ENCODE results near the gene GALNT18. TPM values are rescaled to one million over a fixed set of nuclear protein-coding genes. Genes with fewer than 3 reads are reported as not detected.

Gene GALNT18
- total and polyA plus RNA-seq, 2 of the 4 experiments (the other 2 are of a cell fraction) = 9.5 to 11.3 TPM

GRCh38 chr11:11505190-11505589 is 116.6 kb downstream of the GALNT18 start:
- Histone ChIP-seq H3K14ac (replicated peaks; ENCODE audit: low read depth, low read length) (no peak overlapping the region), H3K4me1 (ENCODE audit: control insufficient read depth, insufficient read depth, low read length) (no peaks in the 10 kb centered on the region), H3K23ac (ENCODE audit: low read depth, low read length) (no peak overlapping the region), H2AK5ac (ENCODE audit: low read depth, low read length) (no peak overlapping the region), H2BK5ac (ENCODE audit: low read depth, low read length, poor library complexity, severe bottlenecking) (no peak overlapping the region), H2AFZ (replicated peaks; ENCODE audit: low read length, poor library complexity) (no peak overlapping the region), H3K4ac (ENCODE audit: low read depth, low read length) (no peak overlapping the region), H3K27ac (ENCODE audit: insufficient read depth, low read length) (no peak overlapping the region), H2BK120ac (ENCODE audit: low read depth, low read length) (no peak overlapping the region), H4K20me1 (ENCODE audit: insufficient read depth, low read length) (no peaks in the 10 kb centered on the region), H4K91ac (ENCODE audit: insufficient read depth, low read depth, low read length) (no peak overlapping the region), H3K9me1 (ENCODE audit: insufficient read depth, low read length) (no peaks in the 10 kb centered on the region; the same call in 1 of the 2 replicates), H3K4me3 (ENCODE audit: insufficient read depth, low read depth, low read length) (no peak overlapping the region), H3K36me3 (ENCODE audit: control insufficient read depth, insufficient read depth, low read length) (no peaks in the 10 kb centered on the region), H2BK15ac (ENCODE audit: low read depth, low read length) (no peak overlapping the region), H3K9ac (ENCODE audit: low read depth, low read length) (no peak overlapping the region), H3K27me3 (ENCODE audit: control insufficient read depth, insufficient read depth, low read length) (peaks cover 13% of the 10 kb centered on the region), H4K5ac (ENCODE audit: low read depth, low read length) (no peak overlapping the region), H2AK9ac (replicated peaks; ENCODE audit: low read depth, low read length, poor library complexity) (no peak overlapping the region), H4K8ac (ENCODE audit: low read depth in 2 of 2, low read length in 2 of 2) (no peak overlapping the region), H3K18ac (ENCODE audit: low read depth, low read length) (no peak overlapping the region), H3K56ac (ENCODE audit: extremely low read depth, insufficient read depth, low read length) (no peak overlapping the region), H3K79me1 (ENCODE audit: low read depth in 1 of 2, low read length in 2 of 2) (no peaks in the 10 kb centered on the region), H3K4me2 (ENCODE audit: low read depth, low read length) (no peak overlapping the region), H2BK20ac (ENCODE audit: low read depth, low read length) (no peak overlapping the region), H3K9me3 (ENCODE audit: control insufficient read depth, insufficient read depth, low read length) (no peaks in the 10 kb centered on the region)
- in situ Hi-C loops (cut with MboI; ENCODE audit: low sequenced_read_pairs) (no loop called here), dilution Hi-C loops (cut with HindIII; ENCODE audit: low sequenced_read_pairs, unreplicated experiment) (no loop called here), intact Hi-C loops (cut with micrococcal nuclease) (no loop called here)
- POLR2A ChIA-PET (ENCODE audit: unreplicated experiment) = no interaction called here
- CTCF ChIA-PET = no interaction called here
- no TSS peak for BruUV-seq (replicated peaks)
- TF ChIP-seq USF2 (IDR thresholded peaks at IDR 0.05; ENCODE audit: low read depth, low read length) (no peak), RAD21 (IDR thresholded peaks at IDR 0.05; ENCODE audit: low read length) (no peak), RCOR1 (IDR thresholded peaks at IDR 0.05; ENCODE audit: insufficient replicate concordance, low read length) (no peak), CEBPB (IDR thresholded peaks at IDR 0.05; ENCODE audit: low read depth, low read length) (no peak), FOS (IDR thresholded peaks at IDR 0.05; ENCODE audit: low read depth, low read length) (no peak), MAFK (IDR thresholded peaks at IDR 0.05; ENCODE audit: low read depth, low read length) (no peak), ELK1 (IDR thresholded peaks at IDR 0.05; ENCODE audit: borderline replicate concordance, low read depth, low read length) (no peak), NFE2L2 (IDR thresholded peaks at IDR 0.05; ENCODE audit: low read depth, low read length) (no peak)
- DNase-seq = peak; percentile 33
- peak; percentile 49; the same call in 1 of the 2 replicates for ATAC-seq (ENCODE audit: low read depth)

Data from IMR-90 (cell line).